ENCODE data around the gene DLST. TPM values are rescaled to one million over a fixed set of nuclear protein-coding genes. Genes with fewer than 3 reads are reported as not detected.

DLST gene
- total RNA-seq, 1 experiment from 2014 or later: 112 TPM

DNA sequence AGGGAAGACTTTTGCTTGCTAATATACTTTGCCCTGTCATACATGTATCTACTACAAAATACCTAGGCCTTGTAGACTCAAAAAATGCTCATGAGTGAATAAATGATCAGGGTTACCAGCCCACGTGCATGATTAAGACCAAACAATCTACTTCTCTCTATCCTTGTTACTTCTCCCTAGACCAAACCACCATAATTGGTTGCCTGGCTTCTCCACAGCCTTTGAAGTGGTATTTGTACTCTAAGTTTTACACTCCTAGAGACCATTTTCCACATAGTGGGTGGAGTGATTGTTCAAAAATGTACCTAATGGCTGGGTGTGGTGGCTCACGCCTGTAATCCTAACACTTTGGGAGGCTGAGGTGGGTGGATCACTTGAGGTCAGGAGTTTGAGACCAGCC lies 55.5 kb downstream of the DLST start:
- ChIA-PET CTCF (interaction anchor here (1.5 to 2.5 kb wide), 3 partner anchors 8 to 32 kb away, joined by 4 to 23 read pairs (median 6); no protein-coding TSS in a partner anchor), POLR2A (no interaction called here)
- H3K27ac Mint-ChIP-seq: no peak overlapping the region
- no peak overlapping the region for H3K4me3 Mint-ChIP-seq
- no peak for TF ChIP-seq SP1 (CRISPR knock-in tag; conservative IDR thresholded peaks at IDR 0.05)
- TF ChIP-seq FOXK1 (CRISPR knock-in tag; IDR thresholded peaks at IDR 0.05): no peak
- TF ChIP-seq ZNF425 (CRISPR knock-in tag; conservative IDR thresholded peaks at IDR 0.05): no peak
- no peak for TF ChIP-seq E2F5 (CRISPR knock-in tag; IDR thresholded peaks at IDR 0.05)
- TF ChIP-seq ARID4B (CRISPR knock-in tag; IDR thresholded peaks at IDR 0.05; ENCODE audit: borderline replicate concordance): no peak
- TF ChIP-seq ZNF232 (CRISPR knock-in tag; IDR thresholded peaks at IDR 0.05): no peak
- no peak for TF ChIP-seq IRF1 (CRISPR knock-in tag; IDR thresholded peaks at IDR 0.05)
- no peak for TF ChIP-seq RELA (CRISPR knock-in tag; IDR thresholded peaks at IDR 0.05; ENCODE audit: borderline replicate concordance)
- no peak for TF ChIP-seq RORB (CRISPR knock-in tag; IDR thresholded peaks at IDR 0.05)
- no peak for TF ChIP-seq HMGA2 (CRISPR knock-in tag; IDR thresholded peaks at IDR 0.05)
- no peak for TF ChIP-seq TP53 (CRISPR knock-in tag; IDR thresholded peaks at IDR 0.05)
- TF ChIP-seq, protein P1, sequence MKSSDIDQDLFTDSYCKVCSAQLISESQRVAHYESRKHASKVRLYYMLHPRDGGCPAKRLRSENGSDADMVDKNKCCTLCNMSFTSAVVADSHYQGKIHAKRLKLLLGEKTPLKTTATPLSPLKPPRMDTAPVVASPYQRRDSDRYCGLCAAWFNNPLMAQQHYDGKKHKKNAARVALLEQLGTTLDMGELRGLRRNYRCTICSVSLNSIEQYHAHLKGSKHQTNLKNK (CRISPR knock-in tag; IDR thresholded peaks at IDR 0.05): no peak
- no peak for TF ChIP-seq MXD4 (CRISPR knock-in tag; IDR thresholded peaks at IDR 0.05; ENCODE audit: borderline replicate concordance)
- TF ChIP-seq NFE2L1 (CRISPR knock-in tag; IDR thresholded peaks at IDR 0.05): no peak
- no peak for TF ChIP-seq TCF7 (CRISPR knock-in tag; IDR thresholded peaks at IDR 0.05; ENCODE audit: low read depth)
- TF ChIP-seq ZNF138 (CRISPR knock-in tag; conservative IDR thresholded peaks at IDR 0.05): no peak
- no peak for TF ChIP-seq E2F4 (CRISPR knock-in tag; IDR thresholded peaks at IDR 0.05; ENCODE audit: borderline replicate concordance, low read depth)
- TF ChIP-seq, protein P2, sequence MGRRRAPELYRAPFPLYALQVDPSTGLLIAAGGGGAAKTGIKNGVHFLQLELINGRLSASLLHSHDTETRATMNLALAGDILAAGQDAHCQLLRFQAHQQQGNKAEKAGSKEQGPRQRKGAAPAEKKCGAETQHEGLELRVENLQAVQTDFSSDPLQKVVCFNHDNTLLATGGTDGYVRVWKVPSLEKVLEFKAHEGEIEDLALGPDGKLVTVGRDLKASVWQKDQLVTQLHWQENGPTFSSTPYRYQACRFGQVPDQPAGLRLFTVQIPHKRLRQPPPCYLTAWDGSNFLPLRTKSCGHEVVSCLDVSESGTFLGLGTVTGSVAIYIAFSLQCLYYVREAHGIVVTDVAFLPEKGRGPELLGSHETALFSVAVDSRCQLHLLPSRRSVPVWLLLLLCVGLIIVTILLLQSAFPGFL (CRISPR knock-in tag; IDR thresholded peaks at IDR 0.05; ENCODE audit: borderline replicate concordance): no peak
- no peak for TF ChIP-seq ZNF396 (CRISPR knock-in tag; IDR thresholded peaks at IDR 0.05; ENCODE audit: borderline replicate concordance)
- ATAC-seq (no peak), DNase-seq (ENCODE audit: low spot score) (no peak)
- H3K36me3 Mint-ChIP-seq: no peaks in the 10 kb centered on the region
- no peaks in the 10 kb centered on the region for H3K9me3 Mint-ChIP-seq
- 0 out of 2 replicates have a peak, but pooled peaks cover 3% of the 10 kb centered on the region for H3K4me1 Mint-ChIP-seq
- H3K27me3 Mint-ChIP-seq (ENCODE audit: low read depth): no peaks in the 10 kb centered on the region; the same call in none of the 2 replicates
